GM12873 (cell line): ENCODE measurements around the gene GSTM2.

Experiments used
- CTCF ChIP-seq: IDR thresholded peaks from 2 replicates; pipeline ENCODE4 v1.5.1; 2012; ENCODE audit warnings: low read depth, mild to moderate bottlenecking, moderate library complexity, low read length, control low read depth; ENCODE audit not compliant: insufficient read depth; ENCODE audit errors: missing control alignments

Gene GSTM2

DNA sequence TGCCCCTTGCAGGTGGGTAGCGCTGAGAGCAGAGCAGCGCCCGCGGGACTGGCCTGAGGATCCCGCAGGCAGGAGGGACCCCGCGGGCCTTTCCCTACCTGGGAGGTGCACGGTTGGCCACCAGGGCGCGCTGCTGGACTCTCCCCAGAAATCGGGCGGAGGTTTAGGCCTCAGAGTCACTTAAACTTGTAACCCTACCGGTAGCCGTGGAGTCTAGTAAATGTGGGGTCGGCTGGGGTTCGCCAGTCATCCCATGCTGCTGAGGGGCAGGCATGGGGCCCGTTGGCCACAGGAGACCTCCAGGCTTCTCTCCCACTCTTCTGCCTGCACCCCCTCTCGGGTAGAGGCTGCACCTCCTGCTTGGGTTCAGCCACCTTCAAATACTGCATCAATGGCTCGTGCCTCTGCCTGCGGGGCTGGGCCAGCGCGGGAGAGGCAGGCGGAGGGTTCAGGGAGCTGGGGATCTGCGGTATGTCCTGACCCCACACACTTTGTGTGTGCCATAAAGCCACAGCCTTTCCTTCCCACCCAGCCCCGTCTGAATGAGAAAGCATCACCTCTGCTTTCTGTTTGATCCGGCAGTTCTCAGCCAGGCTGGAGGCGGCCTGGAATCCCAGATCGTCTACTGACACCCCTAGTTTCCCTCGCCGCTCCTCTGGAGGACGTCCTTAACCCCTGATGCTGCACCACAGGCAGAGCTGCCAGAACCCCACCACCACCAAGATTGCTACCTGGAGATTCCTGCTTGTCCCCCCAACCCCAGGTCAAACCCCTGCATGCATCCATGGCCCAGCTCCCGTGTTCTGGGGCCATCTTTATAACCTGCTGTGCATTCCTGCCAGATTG is 24.2 kb upstream of the GSTM2 start:
- TF ChIP-seq CTCF = peak; percentile 94

DNA sequence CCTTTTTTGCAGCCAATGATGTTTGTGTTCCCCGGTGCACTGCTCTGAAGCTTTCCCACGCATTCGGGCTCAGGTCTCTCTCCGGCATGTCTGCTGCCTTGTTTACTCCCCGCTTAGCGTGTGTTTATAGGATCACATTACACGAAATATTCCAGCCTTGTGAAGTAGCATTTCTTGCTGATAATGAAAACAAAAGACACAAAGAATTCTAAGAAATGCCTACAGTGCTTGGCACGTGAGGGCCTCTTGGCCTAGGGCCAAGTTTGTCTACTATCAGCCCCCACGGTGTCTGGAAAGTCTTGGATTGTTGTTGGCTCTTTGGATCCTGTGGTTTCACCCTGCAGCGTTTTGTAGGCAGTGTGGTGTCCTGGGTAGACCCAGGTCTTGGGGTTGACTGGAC is 23.2 kb upstream of the GSTM2 start:
- TF ChIP-seq CTCF = no peak

- peak; percentile 39 for TF ChIP-seq CTCF
These were observed 18.4 kb upstream of the GSTM2 start for GRCh38 chr1:109649491-109649914.

DNA sequence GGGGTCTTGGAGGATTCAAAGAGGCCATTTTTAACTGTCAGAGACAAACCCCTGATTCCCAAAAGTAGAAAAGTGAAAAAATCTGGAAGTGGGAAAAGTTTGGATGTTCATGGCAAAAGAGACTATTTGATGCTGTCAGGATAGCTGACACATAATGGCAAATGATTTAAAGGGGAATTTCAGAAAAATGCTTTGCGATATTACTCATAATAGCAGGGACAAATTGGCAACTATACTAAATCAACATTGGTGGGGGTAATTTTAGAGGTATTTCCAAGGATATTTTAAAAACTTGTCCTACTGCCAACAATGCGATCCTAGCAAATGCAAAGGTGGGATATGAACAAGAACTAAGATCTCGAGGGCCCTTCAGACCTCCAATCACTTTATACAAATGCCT is 17.2 kb upstream of the GSTM2 start:
- TF ChIP-seq CTCF = no peak

DNA sequence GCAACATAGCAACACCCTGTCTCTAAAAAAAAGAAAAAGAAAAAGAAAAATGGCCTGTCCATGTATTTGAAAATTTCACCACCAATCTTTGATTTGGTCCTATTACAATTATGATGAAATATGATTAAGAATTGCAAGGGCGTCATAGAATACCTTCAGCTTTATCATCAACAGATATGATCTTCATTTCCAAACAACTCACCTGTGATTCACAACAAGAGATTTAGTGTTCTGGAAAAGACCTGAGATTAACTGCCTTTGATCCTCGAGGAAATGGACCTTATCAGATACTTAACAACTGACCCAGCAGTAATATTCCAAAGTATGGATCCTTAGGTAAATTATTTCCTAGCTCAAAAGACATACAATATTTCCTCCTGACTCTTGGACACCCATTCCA is 15.5 kb upstream of the GSTM2 start:
- TF ChIP-seq CTCF = no peak

DNA sequence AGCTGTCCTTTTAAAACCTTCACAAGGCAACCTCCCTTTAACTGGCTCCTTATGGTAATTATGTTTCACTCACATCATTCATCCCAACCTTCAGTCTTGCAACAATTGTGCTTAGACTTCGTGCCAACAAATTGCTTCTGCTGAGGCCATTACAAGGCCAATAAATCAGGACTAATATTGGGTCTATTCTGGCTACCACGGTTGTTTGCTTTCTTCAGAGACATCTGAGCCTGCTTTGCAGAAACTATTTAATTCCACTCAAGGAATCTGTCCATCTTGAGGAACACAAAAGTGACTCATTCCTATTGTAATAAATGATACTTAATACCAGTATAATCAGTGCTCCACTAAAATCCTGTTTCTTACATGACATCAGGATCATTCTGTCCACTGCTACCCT is 14.6 kb upstream of the GSTM2 start:
- TF ChIP-seq CTCF = no peak

DNA sequence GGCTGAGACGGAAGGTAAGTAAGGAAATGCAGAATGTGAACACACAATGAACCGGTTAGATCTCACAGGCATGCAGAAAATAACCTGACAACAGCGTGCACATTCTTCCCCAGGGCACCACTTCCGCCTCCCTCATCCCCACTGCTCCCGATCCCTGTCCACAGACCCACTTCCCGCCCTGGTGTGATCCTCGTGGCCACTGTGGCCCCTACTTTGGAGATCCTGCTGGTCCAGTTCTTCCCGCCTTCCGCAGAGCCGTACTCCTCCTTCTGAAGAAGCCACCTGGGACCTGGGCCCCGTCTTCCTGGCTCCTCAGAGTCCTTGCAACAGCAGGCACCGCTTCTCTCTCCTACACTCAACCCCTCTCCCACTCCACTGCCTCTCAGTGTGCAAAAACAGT is 13.3 kb upstream of the GSTM2 start:
- TF ChIP-seq CTCF = no peak
